Keratinocyte (primary cell): ENCODE results near the gene CD180.

Source experiments
- CTCF ChIP-seq, 3 experiments: IDR thresholded peaks in 1 of 3; conservative IDR thresholded peaks in 1 of 3; optimal IDR thresholded peaks in 1 of 3; 2 replicates in 2 of 3; 3 replicates in 1 of 3; pipeline versions ENCODE3 to v1.5.1; 2011; ENCODE audit warnings: low read length in 3 of 3, mild to moderate bottlenecking in 3 of 3, moderate library complexity in 2 of 3, control low read depth in 1 of 3, inconsistent platforms in 1 of 3; ENCODE audit not compliant: insufficient read depth in 2 of 3; ENCODE audit errors: extremely low read depth in 1 of 3
- EZH2 ChIP-seq: IDR thresholded peaks from one replicate; pipeline ENCODE4 v1.6.1; 2012; ENCODE audit warnings: inconsistent platforms, mild to moderate bottlenecking, low read length, moderate library complexity

DNA sequence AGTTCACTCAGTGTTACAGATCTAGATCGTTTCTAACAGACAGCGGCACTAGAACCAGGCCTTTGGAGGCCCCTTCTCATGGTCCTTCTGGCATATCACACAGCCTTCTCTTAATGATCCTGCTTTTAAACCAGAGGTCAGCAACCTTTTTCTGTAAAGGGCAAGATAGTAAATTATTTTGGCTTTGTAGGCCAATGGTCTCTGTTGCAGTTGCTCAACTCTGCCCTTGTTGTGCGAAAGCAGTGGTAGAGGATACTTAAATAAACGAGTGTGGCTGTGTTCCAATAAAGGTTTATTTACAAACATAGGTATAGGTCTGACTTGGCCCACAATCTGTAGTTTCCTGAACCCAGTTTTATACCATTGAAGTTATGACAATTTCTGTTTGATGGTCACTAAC, 47.3 kb upstream of the CD180 start:
- TF ChIP-seq CTCF (optimal IDR thresholded peaks at IDR 0.05 in 1 of 3, IDR thresholded peaks at IDR 0.05 in 1 of 3, conservative IDR thresholded peaks at IDR 0.05 in 1 of 3; ENCODE audit: extremely low read depth in 1 of 3, insufficient read depth in 2 of 3, low read length in 3 of 3): no peak
- no peak for TF ChIP-seq EZH2
